HepG2 (cell line): ENCODE measurements around the gene CTDSP1. TPM values are rescaled to one million over a fixed set of nuclear protein-coding genes. Genes with fewer than 3 reads are reported as not detected.

Source experiments
- ASH2L ChIP-seq: fragments of 300-600, 200-600 bp; sonication (generic); IDR thresholded peaks from 2 replicates; pipeline ENCODE4 v1.7.0; 2017; ENCODE audit warnings: low read depth, mild to moderate bottlenecking, moderate library complexity, mixed read lengths, low read length; ENCODE audit not compliant: insufficient read length
- ATF6 ChIP-seq: sonication (generic); formaldehyde crosslinking; conservative IDR thresholded peaks from 2 replicates; pipeline ENCODE4 v1.4.0; 2020; ENCODE audit warnings: missing genetic modification reagents
- DR1 ChIP-seq: sonication (generic); formaldehyde crosslinking; IDR thresholded peaks from 2 replicates; pipeline ENCODE4 v1.8.0; 2021; ENCODE audit warnings: mild to moderate bottlenecking, missing genetic modification reagents, inconsistent platforms
- GFI1 ChIP-seq: sonication (generic); formaldehyde crosslinking; IDR thresholded peaks from 2 replicates; pipeline ENCODE4 v1.5.0; 2020; ENCODE audit warnings: missing genetic modification reagents, mild to moderate bottlenecking, borderline replicate concordance
- IKZF1 ChIP-seq: fragments of 450-650 bp; IDR thresholded peaks from 2 replicates; pipeline ENCODE4 v1.7.1; 2016
- NFE2L1 ChIP-seq: sonication (generic); formaldehyde crosslinking; IDR thresholded peaks from 2 replicates; pipeline ENCODE4 v1.4.0; 2020; ENCODE audit warnings: missing genetic modification reagents, mild to moderate bottlenecking, borderline replicate concordance
- NFRKB ChIP-seq: fragments of 450-650 bp; IDR thresholded peaks from 2 replicates; pipeline ENCODE4 v1.6.1; 2017
- POLR2G ChIP-seq: fragments of 200-400 bp; formaldehyde crosslinking; IDR thresholded peaks from 2 replicates; pipeline ENCODE4 v1.6.1; 2018; ENCODE audit warnings: mild to moderate bottlenecking, low read depth, low read length, moderate library complexity
- RFX5 ChIP-seq: IDR thresholded peaks from 2 replicates; pipeline ENCODE4 v1.6.1; 2011; ENCODE audit warnings: low read depth, low read length, improper control_type of control experiment
- RFXAP ChIP-seq: sonication (generic); formaldehyde crosslinking; IDR thresholded peaks from 2 replicates; pipeline ENCODE4 v1.4.0; 2020; ENCODE audit warnings: missing genetic modification reagents, borderline replicate concordance
- TBX3 ChIP-seq: fragments of 450-650 bp; IDR thresholded peaks from 2 replicates; pipeline ENCODE4 v1.6.1; 2017; ENCODE audit warnings: antibody characterized with exemption, mild to moderate bottlenecking, inconsistent platforms, borderline replicate concordance
- TEAD2 ChIP-seq: sonication (generic); formaldehyde crosslinking; IDR thresholded peaks from 2 replicates; pipeline ENCODE4 v1.9.0; 2021; ENCODE audit warnings: missing genetic modification reagents
- TERF1 ChIP-seq: sonication (generic); formaldehyde crosslinking; IDR thresholded peaks from 2 replicates; pipeline ENCODE4 v1.8.0; 2022; ENCODE audit warnings: mild to moderate bottlenecking, missing genetic modification reagents, moderate library complexity
- ZFX ChIP-seq: sonication (generic); formaldehyde crosslinking; IDR thresholded peaks from 2 replicates; pipeline ENCODE4 v1.4.0; 2020; ENCODE audit warnings: mild to moderate bottlenecking, low read depth, missing genetic modification reagents, moderate library complexity
- ZMAT5 ChIP-seq: sonication (generic); formaldehyde crosslinking; IDR thresholded peaks from 2 replicates; pipeline ENCODE4 v1.5.0; 2020; ENCODE audit warnings: mild to moderate bottlenecking, low read depth, missing genetic modification reagents, borderline replicate concordance
- ZNF3 ChIP-seq: IDR thresholded peaks from 2 replicates; pipeline ENCODE4 v1.7.0; 2017; ENCODE audit warnings: inconsistent platforms
- ZNF326 ChIP-seq: sonication (generic); formaldehyde crosslinking; IDR thresholded peaks from 2 replicates; pipeline ENCODE4 v1.4.0; 2020; ENCODE audit warnings: missing genetic modification reagents, borderline replicate concordance
- ZNF362 ChIP-seq: sonication (generic); formaldehyde crosslinking; IDR thresholded peaks from 2 replicates; pipeline ENCODE4 v1.4.0; 2020; ENCODE audit warnings: missing genetic modification reagents, mild to moderate bottlenecking, borderline replicate concordance
- ZNF549 ChIP-seq: sonication (generic); formaldehyde crosslinking; IDR thresholded peaks from 2 replicates; pipeline ENCODE4 v1.5.0; 2020; ENCODE audit warnings: missing genetic modification reagents
- ZNF557 ChIP-seq: sonication (generic); formaldehyde crosslinking; IDR thresholded peaks from 2 replicates; pipeline ENCODE4 v1.4.0; 2020; ENCODE audit warnings: missing genetic modification reagents
- ZNF687 ChIP-seq: sonication (generic); formaldehyde crosslinking; IDR thresholded peaks from 2 replicates; pipeline ENCODE4 v1.5.1; 2020; ENCODE audit warnings: mild to moderate bottlenecking, missing genetic modification reagents, moderate library complexity
- ZSCAN9 ChIP-seq: IDR thresholded peaks from 2 replicates; pipeline ENCODE4 v1.6.1; 2016; ENCODE audit warnings: borderline replicate concordance
- polyA plus RNA-seq, 8 experiments: library from polyadenylated mRNA; depleted of rRNA in 3 of 8; stranded (reverse) in 7 of 8; unstranded in 1 of 8; fragments of >200 nt; fragmentation: Illumina TruSeq in 4 of 8; extraction: Trizol in 4 of 8; gene quantifications; 2 replicates each; pipeline versions ENCODE4 v1.2.1 to v1.2.3, GENCODE V29; 2011 to 2016; ENCODE audit warnings: low read depth in 4 of 8, missing spikeins in 1 of 8, mixed read lengths in 1 of 8; ENCODE audit not compliant: insufficient read depth in 1 of 8
- total RNA-seq, 5 experiments: library from RNA; depleted of rRNA; stranded (reverse); fragments of >200 nt; fragmentation: Illumina TruSeq; extraction: Trizol; gene quantifications; 2 replicates each; pipeline ENCODE4 v1.2.3, GENCODE V29; 2016; ENCODE audit warnings: low read depth in 1 of 5

Gene CTDSP1
- total and polyA plus RNA-seq, 2 of the 13 experiments (the other 11 are each of a cell fraction or from before 2014, with no cell fraction given): 91.0 to 268 TPM

- TF ChIP-seq ASH2L (peak; percentile 37), GFI1 (CRISPR knock-in tag) (0 out of 2 replicates have a peak, but pooled peaks have one; percentile 4), ZNF687 (CRISPR knock-in tag) (peak; percentile 83), ZNF549 (CRISPR knock-in tag) (no peak), ZNF3 (CRISPR knock-in tag) (peak; percentile 62; the same call in 1 of the 2 replicates), NFE2L1 (CRISPR knock-in tag) (no peak), ZSCAN9 (no peak; the same call in 1 of the 2 replicates), IKZF1 (no peak), ZNF326 (0 out of 2 replicates have a peak, but pooled peaks have one; percentile 33), NFRKB (no peak), ZFX (peak; percentile 71), RFX5 (no peak), ZNF557 (CRISPR knock-in tag) (peak; percentile 95), TEAD2 (CRISPR knock-in tag) (no peak), DR1 (peak; percentile 84), TBX3 (no peak; the same call in 1 of the 2 replicates), POLR2G (peak; percentile 89), ZNF362 (CRISPR knock-in tag) (0 out of 2 replicates have a peak, but pooled peaks have one; percentile 32), ZMAT5 (CRISPR knock-in tag) (no peak), ATF6 (CRISPR knock-in tag) (no peak; the same call in 1 of the 2 replicates), RFXAP (CRISPR knock-in tag) (peak; percentile 87), TERF1 (CRISPR knock-in tag) (no peak)
These were observed 1.7 kb upstream of the CTDSP1 start (continued) for GRCh38 chr2:218397820-218398436.
